ENCODE data around the gene RPL13A. TPM values are rescaled to one million over a fixed set of nuclear protein-coding genes. Genes with fewer than 3 reads are reported as not detected.

The RPL13A gene
- total RNA-seq, 1 experiment from 2014 or later: 3,286 TPM

DNA sequence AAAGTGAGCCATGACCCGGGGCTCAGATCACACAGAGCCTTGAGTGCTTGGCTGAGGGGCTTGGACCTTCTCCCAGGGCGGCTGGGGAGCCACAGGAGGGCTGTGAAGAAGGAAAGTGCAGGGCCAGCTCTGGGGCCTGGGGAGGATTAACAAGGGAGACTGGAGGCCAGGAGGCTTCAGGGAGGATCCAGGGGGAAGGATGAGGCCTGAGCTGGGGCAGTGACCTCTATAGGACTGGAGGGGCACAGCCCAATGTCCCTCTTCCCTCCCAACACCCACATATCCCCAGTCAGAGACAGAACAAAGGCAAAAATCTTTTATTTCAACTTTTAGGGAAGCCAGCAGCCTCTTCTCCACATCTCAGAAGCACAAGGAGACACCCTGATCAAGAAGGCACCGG, 41.4 kb upstream of the RPL13A start:
- H2BK20ac ChIP-seq (ENCODE audit: low read depth, low read length, poor library complexity, severe bottlenecking): no peak overlapping the region
- H3K23ac ChIP-seq (ENCODE audit: insufficient read length, low read depth, low read length): no peak overlapping the region
- no peaks in the 10 kb centered on the region for H3K9me3 ChIP-seq (ENCODE audit: control insufficient read depth, low read depth, low read length)
- H3K79me1 ChIP-seq (ENCODE audit: insufficient read depth, low read depth, low read length, poor library complexity, severe bottlenecking): peaks cover 4% of the 10 kb centered on the region
- H2BK15ac ChIP-seq (ENCODE audit: low read depth, low read length): no peak overlapping the region
- no peak overlapping the region for H3K9ac ChIP-seq (ENCODE audit: extremely low read depth, insufficient read length, low read length)
- no peak overlapping the region for H3K56ac ChIP-seq (ENCODE audit: insufficient read length, low read depth, low read length)
- Mint-ChIP-seq H3K27ac (peak overlapping the region in 2 of 3 experiments; percentile 59 to 67; a peak in 2 of 7 replicates), H3K27me3 (ENCODE audit: low read depth) (peaks cover 12% of the 10 kb centered on the region), H3K36me3 (ENCODE audit: insufficient read depth in 1 of 3, low read depth in 3 of 3) (peaks cover 34 to 50% (median 47%) of the 10 kb centered on the region in 3 experiments), H3K4me3 (peak overlapping the region in 1 of 2 experiments; percentile 23; a peak in 2 of 5 replicates), H3K9me3 (no peaks in the 10 kb centered on the region), H3K4me1 (peaks cover 28 to 42% of the 10 kb centered on the region in 2 experiments)
- H3K4me2 ChIP-seq (ENCODE audit: insufficient read depth, insufficient read length, low read length): no peak overlapping the region
- H3K27me3 ChIP-seq (ENCODE audit: insufficient read depth, low read length): no peaks in the 10 kb centered on the region; the same call in 1 of the 2 replicates
- H3K4me1 ChIP-seq (ENCODE audit: insufficient read depth, low read length): no peaks in the 10 kb centered on the region
- H3K14ac ChIP-seq (ENCODE audit: insufficient read depth, low read length): no peak overlapping the region
- H4K91ac ChIP-seq (ENCODE audit: insufficient read length, low read depth, low read length): no peak overlapping the region
- H3K79me2 ChIP-seq (ENCODE audit: insufficient read depth, low read length): no peaks in the 10 kb centered on the region; the same call in 1 of the 2 replicates
- H4K5ac ChIP-seq (ENCODE audit: insufficient read length, low read depth, low read length): no peak overlapping the region
- no peak overlapping the region for H3K27ac ChIP-seq (ENCODE audit: insufficient read length, low read depth, low read length)
- H2BK5ac ChIP-seq (ENCODE audit: insufficient read length, low read length): no peak overlapping the region
- no peak overlapping the region for H2AFZ ChIP-seq (ENCODE audit: low read length)
- no CpG with 5 or more reads among the region's 3 CpGs for WGBS (ENCODE audit: extremely low coverage, insufficient read length, low lambda C conversion rate)
- no peak for DNase-seq
- H3K4ac ChIP-seq (ENCODE audit: low read depth, low read length): no peak overlapping the region
- H4K8ac ChIP-seq (replicated peaks; ENCODE audit: insufficient read length, low read depth, low read length): no peak overlapping the region
- H3K18ac ChIP-seq (ENCODE audit: insufficient read length, low read depth, low read length): no peak overlapping the region
- H4K20me1 ChIP-seq (ENCODE audit: control insufficient read depth, insufficient read depth, insufficient read length): no peaks in the 10 kb centered on the region
- no peak overlapping the region for H2AK5ac ChIP-seq (ENCODE audit: insufficient read length, low read length)
- H2BK120ac ChIP-seq (ENCODE audit: low read depth, low read length, poor library complexity, severe bottlenecking): no peak overlapping the region
- no peak overlapping the region for H2BK12ac ChIP-seq (ENCODE audit: insufficient read length, low read depth, low read length)
- H3K23me2 ChIP-seq (ENCODE audit: insufficient read length, low read depth, low read length, poor library complexity, severe bottlenecking): peaks cover 19% of the 10 kb centered on the region
- TF ChIP-seq, protein P1, sequence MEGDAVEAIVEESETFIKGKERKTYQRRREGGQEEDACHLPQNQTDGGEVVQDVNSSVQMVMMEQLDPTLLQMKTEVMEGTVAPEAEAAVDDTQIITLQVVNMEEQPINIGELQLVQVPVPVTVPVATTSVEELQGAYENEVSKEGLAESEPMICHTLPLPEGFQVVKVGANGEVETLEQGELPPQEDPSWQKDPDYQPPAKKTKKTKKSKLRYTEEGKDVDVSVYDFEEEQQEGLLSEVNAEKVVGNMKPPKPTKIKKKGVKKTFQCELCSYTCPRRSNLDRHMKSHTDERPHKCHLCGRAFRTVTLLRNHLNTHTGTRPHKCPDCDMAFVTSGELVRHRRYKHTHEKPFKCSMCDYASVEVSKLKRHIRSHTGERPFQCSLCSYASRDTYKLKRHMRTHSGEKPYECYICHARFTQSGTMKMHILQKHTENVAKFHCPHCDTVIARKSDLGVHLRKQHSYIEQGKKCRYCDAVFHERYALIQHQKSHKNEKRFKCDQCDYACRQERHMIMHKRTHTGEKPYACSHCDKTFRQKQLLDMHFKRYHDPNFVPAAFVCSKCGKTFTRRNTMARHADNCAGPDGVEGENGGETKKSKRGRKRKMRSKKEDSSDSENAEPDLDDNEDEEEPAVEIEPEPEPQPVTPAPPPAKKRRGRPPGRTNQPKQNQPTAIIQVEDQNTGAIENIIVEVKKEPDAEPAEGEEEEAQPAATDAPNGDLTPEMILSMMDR (conservative IDR thresholded peaks at IDR 0.05): no peak; the same call in 2 of the 3 replicates
- no peak overlapping the region for H3T11ph ChIP-seq (ENCODE audit: low read length)

Data from H9 (cell line).